ENCODE results near the gene PTPN23.

DNA sequence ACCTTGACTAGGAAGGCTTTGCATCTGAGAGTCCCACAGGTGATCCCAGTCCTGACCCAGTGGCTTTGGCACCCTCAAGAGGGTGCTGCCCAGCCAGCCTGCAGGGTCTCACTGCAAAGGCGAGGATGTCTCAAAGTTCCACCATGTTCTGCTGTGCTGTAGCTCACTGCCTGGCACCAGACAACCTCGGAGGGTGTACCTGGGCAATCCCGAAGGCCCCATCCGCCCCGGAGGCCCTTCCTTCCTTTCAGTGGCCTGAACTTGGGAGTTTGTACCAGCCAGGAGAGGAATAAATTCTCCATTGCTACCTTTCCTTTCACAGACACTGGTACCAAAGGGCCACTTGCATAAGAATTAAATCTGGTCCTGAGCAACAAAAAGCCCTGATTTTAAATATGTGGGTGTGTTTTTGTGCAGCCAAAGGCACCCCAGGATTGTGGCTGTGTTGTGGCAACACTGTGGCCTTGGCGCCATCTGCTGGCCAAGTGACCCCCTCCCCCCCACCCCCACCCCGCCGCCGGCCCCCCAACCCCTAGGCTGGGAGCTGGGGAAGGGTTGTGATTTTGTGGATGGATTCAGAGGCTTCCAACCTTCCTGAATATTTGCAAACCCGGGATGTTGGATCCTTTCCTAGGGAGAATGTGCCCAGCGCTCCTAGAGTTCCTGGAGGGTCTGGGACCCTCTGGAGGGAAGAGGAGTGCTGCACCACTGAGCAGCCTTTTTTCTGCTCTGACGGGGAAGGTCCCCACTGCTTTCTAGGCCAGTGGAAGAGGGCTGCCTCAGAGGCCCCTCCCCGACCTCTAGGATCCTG, 9.7 kb upstream of the PTPN23 start:
- TF ChIP-seq ZNF133 (CRISPR knock-in tag; IDR thresholded peaks at IDR 0.05) (no peak), SRSF3 (IDR thresholded peaks at IDR 0.05; ENCODE audit: insufficient read depth, low read length) (no peak), SMAD4 (CRISPR knock-in tag; conservative IDR thresholded peaks at IDR 0.05) (no peak), PCBP1 (IDR thresholded peaks at IDR 0.05; ENCODE audit: low read depth, low read length, poor library complexity, severe bottlenecking) (no peak), HIVEP1 (CRISPR knock-in tag; IDR thresholded peaks at IDR 0.05) (no peak), TCF7L2 (IDR thresholded peaks at IDR 0.05; ENCODE audit: low read depth, low read length) (no peak), PHF21A (IDR thresholded peaks at IDR 0.05; ENCODE audit: borderline replicate concordance, low read depth) (no peak), PHF20 (IDR thresholded peaks at IDR 0.05; ENCODE audit: partially characterized antibody) (no peak), HCFC1 (IDR thresholded peaks at IDR 0.05; ENCODE audit: low read depth, low read length) (no peak)
- TF ChIP-seq, protein P1, sequence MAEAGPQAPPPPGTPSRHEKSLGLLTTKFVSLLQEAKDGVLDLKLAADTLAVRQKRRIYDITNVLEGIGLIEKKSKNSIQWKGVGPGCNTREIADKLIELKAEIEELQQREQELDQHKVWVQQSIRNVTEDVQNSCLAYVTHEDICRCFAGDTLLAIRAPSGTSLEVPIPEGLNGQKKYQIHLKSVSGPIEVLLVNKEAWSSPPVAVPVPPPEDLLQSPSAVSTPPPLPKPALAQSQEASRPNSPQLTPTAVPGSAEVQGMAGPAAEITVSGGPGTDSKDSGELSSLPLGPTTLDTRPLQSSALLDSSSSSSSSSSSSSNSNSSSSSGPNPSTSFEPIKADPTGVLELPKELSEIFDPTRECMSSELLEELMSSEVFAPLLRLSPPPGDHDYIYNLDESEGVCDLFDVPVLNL (CRISPR knock-in tag; IDR thresholded peaks at IDR 0.05; ENCODE audit: low read depth): no peak
